Measurements from ENCODE around the gene NHLRC2.

NHLRC2 gene

GRCh38 chr10:113866551-113867394 lies 12.3 kb downstream of the NHLRC2 start:
- H3K9me3 ChIP-seq (ENCODE audit: control insufficient read depth in 1 of 2, low read length in 2 of 2), result no peaks in the 10 kb centered on the region
- H3K27ac ChIP-seq (ENCODE audit: low read length), result no peak overlapping the region
- peaks cover 0 to 5% of the 10 kb centered on the region in 2 donors for H3K4me1 ChIP-seq (ENCODE audit: control insufficient read depth in 1 of 2, insufficient read depth in 2 of 2, low read length in 2 of 2)
- no peak overlapping the region for H3K4me3 ChIP-seq (ENCODE audit: low read depth in 1 of 2, low read length in 2 of 2)
- H3K27me3 ChIP-seq (ENCODE audit: low read depth, low read length), result no peaks in the 10 kb centered on the region
- H3K36me3 ChIP-seq (ENCODE audit: control insufficient read depth in 1 of 2, insufficient read depth in 2 of 2, low read length in 2 of 2), result peaks cover 0 to 5% of the 10 kb centered on the region in 2 donors

DNA sequence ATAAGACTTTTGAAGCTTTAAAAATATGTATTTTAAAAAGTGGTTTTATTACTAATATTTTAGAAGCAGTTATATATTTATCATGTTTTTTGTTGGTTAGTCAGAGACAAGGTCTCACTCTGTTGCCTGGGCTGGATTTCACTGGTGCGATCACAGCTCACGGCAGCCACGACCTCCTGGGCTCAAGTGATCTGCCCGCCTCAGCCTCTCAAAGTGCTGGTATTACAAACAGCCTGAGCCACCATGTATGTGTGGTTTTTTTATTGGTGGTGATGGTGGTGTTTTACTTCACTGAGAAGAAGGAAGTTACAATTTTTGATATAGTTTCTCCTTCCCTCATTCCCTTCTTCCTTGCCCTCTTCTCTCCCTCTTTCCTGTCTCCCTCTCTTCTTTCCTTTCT lies 13.4 kb downstream of the NHLRC2 start:
- no peaks in the 10 kb centered on the region for H3K27me3 ChIP-seq (ENCODE audit: low read depth, low read length)
- H3K4me3 ChIP-seq (ENCODE audit: low read depth in 1 of 2, low read length in 2 of 2), result no peak overlapping the region
- H3K4me1 ChIP-seq (ENCODE audit: control insufficient read depth in 1 of 2, insufficient read depth in 2 of 2, low read length in 2 of 2), result peaks cover 0 to 5% of the 10 kb centered on the region in 2 donors
- no peak overlapping the region for H3K27ac ChIP-seq (ENCODE audit: low read length)
- H3K9me3 ChIP-seq (ENCODE audit: control insufficient read depth in 1 of 2, low read length in 2 of 2), result peaks cover 0 to 2% of the 10 kb centered on the region in 2 donors
- peaks cover 0 to 11% of the 10 kb centered on the region in 2 donors for H3K36me3 ChIP-seq (ENCODE audit: control insufficient read depth in 1 of 2, insufficient read depth in 2 of 2, low read length in 2 of 2)

DNA sequence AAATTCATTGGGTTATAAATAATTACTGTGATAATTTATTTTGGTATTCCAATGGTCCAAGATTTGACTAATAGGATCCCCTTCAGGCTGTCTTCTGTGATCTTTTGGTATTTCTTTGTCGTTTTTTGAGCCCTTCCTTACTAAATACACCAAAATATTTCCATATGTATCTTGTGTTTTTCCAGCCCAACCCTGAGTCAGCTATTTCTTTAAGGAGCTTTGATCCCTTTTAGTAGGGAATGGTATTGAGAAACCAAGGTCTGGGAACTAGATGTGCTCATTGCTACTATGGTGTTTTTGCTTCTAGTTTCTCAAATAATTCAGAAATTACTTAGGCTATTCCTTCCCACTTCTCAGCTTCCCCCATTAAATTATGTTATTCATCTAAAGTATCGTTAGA lies 15.3 kb downstream of the NHLRC2 start:
- Histone ChIP-seq H3K4me1 (ENCODE audit: control insufficient read depth in 1 of 2, insufficient read depth in 2 of 2, low read length in 2 of 2) (peaks cover 0 to 5% of the 10 kb centered on the region in 2 donors), H3K36me3 (ENCODE audit: control insufficient read depth in 1 of 2, insufficient read depth in 2 of 2, low read length in 2 of 2) (peaks cover 0 to 6% of the 10 kb centered on the region in 2 donors), H3K27ac (ENCODE audit: low read length) (no peak overlapping the region), H3K27me3 (ENCODE audit: low read depth, low read length) (no peaks in the 10 kb centered on the region), H3K4me3 (ENCODE audit: low read depth in 1 of 2, low read length in 2 of 2) (no peak overlapping the region), H3K9me3 (ENCODE audit: control insufficient read depth in 1 of 2, low read length in 2 of 2) (peaks cover 0 to 2% of the 10 kb centered on the region in 2 donors)

DNA sequence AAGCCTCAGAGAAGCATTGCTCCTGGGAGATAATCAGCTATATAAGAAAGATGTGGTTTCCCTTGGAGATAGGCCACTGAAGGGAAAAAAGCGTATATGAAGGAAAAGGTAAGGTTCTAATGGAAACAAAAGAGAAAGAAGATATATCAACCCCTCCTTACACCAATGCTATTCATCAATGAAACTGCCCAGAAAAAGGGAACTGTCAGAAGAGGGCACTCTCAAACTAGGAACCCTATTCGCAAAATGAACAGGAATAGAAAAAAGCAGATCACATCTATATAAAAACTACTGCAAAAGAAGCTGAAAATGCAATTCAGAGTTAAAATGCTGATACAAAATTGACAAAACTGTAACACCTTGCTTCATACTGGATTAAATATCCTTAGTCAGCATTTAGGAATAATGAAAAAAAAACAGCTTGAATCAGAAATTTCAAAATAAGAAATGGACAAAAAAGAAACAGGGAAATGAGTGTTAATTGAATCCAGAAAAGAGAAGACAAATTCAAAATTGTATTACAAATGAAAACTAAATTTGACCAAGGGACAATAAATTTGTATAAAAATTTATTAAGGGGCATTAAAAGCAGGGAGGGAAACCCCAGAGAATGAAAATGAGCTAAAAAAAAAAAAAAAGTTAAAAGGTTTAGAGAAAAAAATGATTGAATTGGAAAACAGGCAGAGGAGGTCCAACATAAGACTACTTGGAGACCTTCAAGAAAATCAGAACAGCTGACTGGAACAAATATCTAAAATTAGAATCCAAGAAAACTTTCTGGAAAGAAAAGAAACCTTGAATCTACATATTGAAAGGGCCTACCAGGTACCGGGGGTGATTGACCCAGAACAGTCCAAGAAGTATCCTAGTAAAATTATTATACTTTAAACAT lies 17.9 kb downstream of the NHLRC2 start:
- H3K27me3 ChIP-seq (ENCODE audit: low read depth, low read length), result no peaks in the 10 kb centered on the region
- H3K4me3 ChIP-seq (ENCODE audit: low read depth in 1 of 2, low read length in 2 of 2), result no peak overlapping the region
- peaks cover 3 to 6% of the 10 kb centered on the region in 2 donors for H3K36me3 ChIP-seq (ENCODE audit: control insufficient read depth in 1 of 2, insufficient read depth in 2 of 2, low read length in 2 of 2)
- no peak overlapping the region for H3K27ac ChIP-seq (ENCODE audit: low read length)
- H3K9me3 ChIP-seq (ENCODE audit: control insufficient read depth in 1 of 2, low read length in 2 of 2), result peaks cover 0 to 2% of the 10 kb centered on the region in 2 donors
- H3K4me1 ChIP-seq (ENCODE audit: control insufficient read depth in 1 of 2, insufficient read depth in 2 of 2, low read length in 2 of 2), result no peaks in the 10 kb centered on the region

DNA sequence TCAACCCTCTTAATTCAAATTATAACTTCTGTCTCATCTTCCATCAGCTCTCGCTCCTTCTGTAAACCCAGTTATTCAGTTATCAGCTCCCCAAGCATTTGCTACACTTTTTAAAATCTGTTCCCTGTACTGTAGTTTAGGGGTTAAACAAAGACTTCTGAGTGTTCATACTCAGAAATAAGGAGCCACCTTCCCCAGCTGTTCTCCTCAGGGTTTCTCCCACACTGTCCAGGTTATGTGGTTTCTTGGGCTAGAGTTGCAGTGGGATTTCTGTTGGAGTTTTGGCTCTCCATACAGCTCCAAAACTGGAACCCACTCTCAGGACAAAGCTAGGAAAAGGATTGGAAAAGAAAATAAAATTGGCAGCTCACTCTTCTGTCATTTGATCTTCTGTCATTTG lies 20.8 kb downstream of the NHLRC2 start:
- peaks cover 0 to 2% of the 10 kb centered on the region in 2 donors for H3K9me3 ChIP-seq (ENCODE audit: control insufficient read depth in 1 of 2, low read length in 2 of 2)
- no peaks in the 10 kb centered on the region for H3K4me1 ChIP-seq (ENCODE audit: control insufficient read depth in 1 of 2, insufficient read depth in 2 of 2, low read length in 2 of 2)
- peaks cover 6% of the 10 kb centered on the region in 2 donors for H3K36me3 ChIP-seq (ENCODE audit: control insufficient read depth in 1 of 2, insufficient read depth in 2 of 2, low read length in 2 of 2)
- H3K27me3 ChIP-seq (ENCODE audit: low read depth, low read length), result no peaks in the 10 kb centered on the region
- no peak overlapping the region for H3K4me3 ChIP-seq (ENCODE audit: low read depth in 1 of 2, low read length in 2 of 2)
- no peak overlapping the region for H3K27ac ChIP-seq (ENCODE audit: low read length)

DNA sequence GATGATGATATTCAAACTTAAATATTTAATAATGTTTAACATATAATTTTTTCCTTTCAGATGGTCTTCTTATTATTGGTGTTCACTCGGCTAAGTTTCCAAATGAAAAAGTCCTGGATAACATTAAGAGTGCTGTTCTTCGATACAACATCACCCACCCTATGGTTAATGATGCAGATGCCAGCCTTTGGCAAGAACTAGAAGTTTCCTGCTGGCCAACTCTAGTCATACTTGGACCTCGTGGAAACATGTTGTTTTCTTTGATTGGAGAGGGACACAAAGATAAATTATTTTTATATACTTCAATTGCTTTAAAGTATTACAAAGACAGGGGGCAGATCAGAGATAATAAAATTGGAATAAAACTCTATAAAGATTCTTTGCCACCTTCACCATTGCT lies 22.0 kb downstream of the NHLRC2 start:
- Histone ChIP-seq H3K36me3 (ENCODE audit: control insufficient read depth in 1 of 2, insufficient read depth in 2 of 2, low read length in 2 of 2) (peaks cover 6% of the 10 kb centered on the region in 2 donors), H3K4me3 (ENCODE audit: low read depth in 1 of 2, low read length in 2 of 2) (no peak overlapping the region), H3K9me3 (ENCODE audit: control insufficient read depth in 1 of 2, low read length in 2 of 2) (peaks cover 0 to 2% of the 10 kb centered on the region in 2 donors), H3K4me1 (ENCODE audit: control insufficient read depth in 1 of 2, insufficient read depth in 2 of 2, low read length in 2 of 2) (no peaks in the 10 kb centered on the region), H3K27ac (ENCODE audit: low read length) (no peak overlapping the region), H3K27me3 (ENCODE audit: low read depth, low read length) (no peaks in the 10 kb centered on the region)

DNA sequence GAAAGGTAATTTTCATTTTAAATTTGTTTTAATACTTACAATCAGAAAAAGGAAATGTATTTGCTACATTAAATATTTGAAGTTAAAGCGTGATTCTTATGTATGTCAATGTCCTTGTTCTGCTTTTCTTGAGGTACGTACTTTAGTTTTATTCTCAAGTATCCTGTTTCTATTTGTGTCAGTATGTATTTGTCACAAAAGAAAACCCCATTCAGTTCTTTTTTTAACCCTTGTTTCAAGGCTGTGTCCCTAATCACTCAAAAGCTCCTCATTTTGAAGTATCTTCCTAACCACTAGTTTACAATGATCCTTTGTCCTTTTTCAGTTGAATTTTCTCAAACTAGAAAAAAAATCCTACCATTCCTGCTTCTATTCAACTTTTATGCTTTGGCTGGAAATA lies 25.2 kb downstream of the NHLRC2 start:
- Histone ChIP-seq H3K27me3 (ENCODE audit: low read depth, low read length) (no peaks in the 10 kb centered on the region), H3K36me3 (ENCODE audit: control insufficient read depth in 1 of 2, insufficient read depth in 2 of 2, low read length in 2 of 2) (peaks cover 4 to 9% of the 10 kb centered on the region in 2 donors), H3K4me3 (ENCODE audit: low read depth in 1 of 2, low read length in 2 of 2) (no peak overlapping the region), H3K4me1 (ENCODE audit: control insufficient read depth in 1 of 2, insufficient read depth in 2 of 2, low read length in 2 of 2) (no peaks in the 10 kb centered on the region), H3K27ac (ENCODE audit: low read length) (no peak overlapping the region), H3K9me3 (ENCODE audit: control insufficient read depth in 1 of 2, low read length in 2 of 2) (no peaks in the 10 kb centered on the region)

GRCh38 chr10:113880236-113880635 lies 25.8 kb downstream of the NHLRC2 start:
- no peak overlapping the region for H3K4me3 ChIP-seq (ENCODE audit: low read depth in 1 of 2, low read length in 2 of 2)
- peaks cover 4 to 9% of the 10 kb centered on the region in 2 donors for H3K36me3 ChIP-seq (ENCODE audit: control insufficient read depth in 1 of 2, insufficient read depth in 2 of 2, low read length in 2 of 2)
- no peaks in the 10 kb centered on the region for H3K27me3 ChIP-seq (ENCODE audit: low read depth, low read length)
- H3K4me1 ChIP-seq (ENCODE audit: control insufficient read depth in 1 of 2, insufficient read depth in 2 of 2, low read length in 2 of 2), result no peaks in the 10 kb centered on the region
- H3K9me3 ChIP-seq (ENCODE audit: control insufficient read depth in 1 of 2, low read length in 2 of 2), result no peaks in the 10 kb centered on the region
- no peak overlapping the region for H3K27ac ChIP-seq (ENCODE audit: low read length)

DNA sequence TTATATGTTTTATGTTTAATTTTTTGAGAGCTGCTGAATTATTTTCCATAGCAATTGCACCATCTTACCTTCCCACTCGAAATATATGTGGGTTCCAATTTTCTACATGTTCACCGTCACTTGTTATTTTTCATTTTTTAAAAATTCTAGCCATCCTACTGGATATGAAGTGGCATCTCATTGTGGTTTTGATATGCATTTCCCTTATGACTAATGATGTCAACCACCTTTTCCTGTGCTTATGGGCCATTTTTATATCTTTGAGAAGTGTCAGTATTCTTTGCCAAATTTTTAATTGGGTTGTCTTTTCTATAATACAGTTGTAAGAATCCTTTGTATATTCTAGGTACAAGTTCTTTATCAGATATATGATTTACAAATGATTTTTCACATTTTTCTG lies 27.8 kb downstream of the NHLRC2 start:
- H3K4me3 ChIP-seq (ENCODE audit: low read depth in 1 of 2, low read length in 2 of 2), result no peak overlapping the region
- H3K9me3 ChIP-seq (ENCODE audit: control insufficient read depth in 1 of 2, low read length in 2 of 2), result no peaks in the 10 kb centered on the region
- peaks cover 10 to 17% of the 10 kb centered on the region in 2 donors for H3K36me3 ChIP-seq (ENCODE audit: control insufficient read depth in 1 of 2, insufficient read depth in 2 of 2, low read length in 2 of 2)
- no peak overlapping the region for H3K27ac ChIP-seq (ENCODE audit: low read length)
- no peaks in the 10 kb centered on the region for H3K27me3 ChIP-seq (ENCODE audit: low read depth, low read length)
- no peaks in the 10 kb centered on the region for H3K4me1 ChIP-seq (ENCODE audit: control insufficient read depth in 1 of 2, insufficient read depth in 2 of 2, low read length in 2 of 2)

- H3K4me3 ChIP-seq (ENCODE audit: low read depth in 1 of 2, low read length in 2 of 2), result no peak overlapping the region
- H3K4me1 ChIP-seq (ENCODE audit: control insufficient read depth in 1 of 2, insufficient read depth in 2 of 2, low read length in 2 of 2), result peaks cover 0 to 3% of the 10 kb centered on the region in 2 donors
- H3K36me3 ChIP-seq (ENCODE audit: control insufficient read depth in 1 of 2, insufficient read depth in 2 of 2, low read length in 2 of 2), result peaks cover 3 to 13% of the 10 kb centered on the region in 2 donors
- no peaks in the 10 kb centered on the region for H3K27me3 ChIP-seq (ENCODE audit: low read depth, low read length)
- no peak overlapping the region for H3K27ac ChIP-seq (ENCODE audit: low read length)
- no peaks in the 10 kb centered on the region for H3K9me3 ChIP-seq (ENCODE audit: control insufficient read depth in 1 of 2, low read length in 2 of 2)
These were observed 35.5 kb downstream of the NHLRC2 start for GRCh38 chr10:113889911-113890310.

DNA sequence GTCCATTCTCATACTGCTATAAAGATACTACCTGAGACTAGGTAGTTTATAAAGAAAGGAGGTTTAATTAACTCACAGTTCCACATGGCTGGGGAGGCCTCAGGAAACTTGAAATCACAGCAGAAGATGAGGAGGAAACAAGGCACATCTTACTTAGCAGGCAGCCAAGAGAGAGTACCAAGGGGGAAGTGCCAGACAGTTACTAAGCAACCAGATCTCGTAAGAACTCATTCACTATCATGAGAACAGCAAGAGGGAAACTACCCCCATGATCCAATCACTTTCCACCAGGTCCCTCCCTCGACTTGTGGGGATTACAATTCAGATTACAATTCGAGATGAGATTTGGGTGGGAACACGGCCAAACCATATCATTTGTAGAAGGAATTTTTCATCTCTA lies 36.3 kb downstream of the NHLRC2 start:
- no peak overlapping the region for H3K4me3 ChIP-seq (ENCODE audit: low read depth in 1 of 2, low read length in 2 of 2)
- H3K4me1 ChIP-seq (ENCODE audit: control insufficient read depth in 1 of 2, insufficient read depth in 2 of 2, low read length in 2 of 2), result peaks cover 0 to 3% of the 10 kb centered on the region in 2 donors
- peaks cover under 1 to 8% of the 10 kb centered on the region in 2 donors for H3K36me3 ChIP-seq (ENCODE audit: control insufficient read depth in 1 of 2, insufficient read depth in 2 of 2, low read length in 2 of 2)
- no peak overlapping the region for H3K27ac ChIP-seq (ENCODE audit: low read length)
- H3K27me3 ChIP-seq (ENCODE audit: low read depth, low read length), result no peaks in the 10 kb centered on the region
- H3K9me3 ChIP-seq (ENCODE audit: control insufficient read depth in 1 of 2, low read length in 2 of 2), result no peaks in the 10 kb centered on the region
